GM18508 (cell line): ENCODE results near the gene ZNF592.

Source experiments
- ATAC-seq: cut with Tn5 transposase; IDR thresholded peaks from one replicate; pipeline ENCODE4 v1.9.1; 2021; ENCODE audit warnings: moderate number of reproducible peaks; ENCODE audit not compliant: insufficient read depth, unreplicated experiment

Gene ZNF592

DNA sequence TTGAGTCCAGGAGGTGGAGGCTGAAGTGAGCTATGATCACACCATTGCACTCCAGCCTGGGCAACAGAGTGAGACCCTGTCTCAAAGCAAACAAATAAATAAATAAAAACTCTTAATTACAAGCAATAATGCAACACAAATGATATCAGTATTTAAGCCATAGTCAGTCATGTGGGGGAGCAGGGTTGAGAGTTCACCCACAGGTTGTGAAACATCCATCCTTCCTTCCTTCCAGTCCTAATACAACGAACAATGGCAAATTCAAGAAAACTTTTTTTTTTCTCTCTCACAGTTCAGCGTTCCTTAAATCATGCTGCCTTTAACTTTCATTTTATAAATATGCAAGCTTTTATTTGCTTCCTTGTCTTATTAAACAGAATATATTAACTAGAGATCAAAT lies 24.1 kb downstream of the ZNF592 start:
- ATAC-seq = no peak

DNA sequence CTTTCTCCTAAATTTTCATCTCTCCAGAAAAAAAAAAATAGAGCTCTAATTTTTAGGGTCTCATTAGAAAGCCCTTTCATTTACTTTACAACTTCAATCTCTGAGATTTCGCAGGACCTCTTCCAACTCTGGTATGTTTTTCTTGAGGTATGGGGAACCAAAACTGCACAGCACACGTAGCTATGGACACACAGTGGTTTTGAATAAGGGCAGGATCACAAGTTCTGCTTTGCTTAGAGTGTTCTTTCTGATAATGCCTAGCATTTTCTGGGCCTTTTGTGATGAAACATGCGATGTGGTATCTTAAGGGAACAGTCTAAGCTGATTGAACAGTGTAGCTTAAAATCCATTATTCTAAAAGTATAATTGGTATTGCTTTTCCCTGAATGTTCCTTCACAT lies 25.3 kb downstream of the ZNF592 start:
- ATAC-seq = no peak

DNA sequence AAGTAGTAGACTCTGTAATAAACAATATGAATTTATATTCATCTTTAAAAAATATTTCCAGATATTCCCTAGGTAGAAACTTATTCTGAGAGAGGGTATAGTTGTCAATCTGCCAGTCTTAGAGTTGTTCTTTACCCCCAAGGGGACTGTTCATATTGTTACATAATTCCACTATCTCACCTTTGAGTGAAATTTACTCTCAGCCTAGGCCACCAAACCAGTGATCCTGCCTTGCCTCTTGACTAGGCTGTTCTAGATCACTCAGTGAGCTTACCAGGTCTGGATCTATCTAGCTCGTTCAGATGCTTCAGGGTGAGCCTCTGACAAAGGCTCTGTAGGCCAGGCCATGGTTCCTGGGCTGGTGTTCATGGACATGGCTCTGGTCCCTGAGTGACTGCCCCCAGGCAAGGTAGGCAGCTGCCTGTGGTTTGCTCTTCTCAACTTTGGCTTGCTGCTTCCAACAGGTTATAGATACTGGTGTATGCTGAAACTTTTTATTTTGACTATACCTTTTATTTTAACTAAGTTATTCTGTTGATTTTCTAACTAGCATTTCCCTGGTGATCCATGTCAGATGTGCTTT lies 27.6 kb downstream of the ZNF592 start:
- no peak for ATAC-seq

DNA sequence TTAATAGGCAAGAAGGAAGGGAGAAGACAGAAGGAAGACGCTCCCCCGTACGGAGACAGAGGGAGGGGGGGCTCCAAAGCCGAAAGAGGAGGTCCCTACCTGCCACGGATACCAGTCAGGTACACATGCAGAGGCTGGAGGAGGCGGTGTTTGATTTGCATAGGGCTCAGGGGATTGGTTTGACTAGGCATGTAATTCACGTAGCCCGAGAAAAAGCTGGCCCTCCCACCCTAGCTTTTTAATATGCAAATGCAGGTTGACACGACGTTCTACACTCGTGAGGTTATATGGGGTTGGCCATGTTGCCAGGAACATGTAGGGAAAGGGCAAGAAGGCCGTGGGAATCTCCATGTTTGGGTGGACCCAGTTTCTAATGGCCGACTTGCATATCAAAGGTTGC lies 29.8 kb downstream of the ZNF592 start:
- ATAC-seq = no peak

DNA sequence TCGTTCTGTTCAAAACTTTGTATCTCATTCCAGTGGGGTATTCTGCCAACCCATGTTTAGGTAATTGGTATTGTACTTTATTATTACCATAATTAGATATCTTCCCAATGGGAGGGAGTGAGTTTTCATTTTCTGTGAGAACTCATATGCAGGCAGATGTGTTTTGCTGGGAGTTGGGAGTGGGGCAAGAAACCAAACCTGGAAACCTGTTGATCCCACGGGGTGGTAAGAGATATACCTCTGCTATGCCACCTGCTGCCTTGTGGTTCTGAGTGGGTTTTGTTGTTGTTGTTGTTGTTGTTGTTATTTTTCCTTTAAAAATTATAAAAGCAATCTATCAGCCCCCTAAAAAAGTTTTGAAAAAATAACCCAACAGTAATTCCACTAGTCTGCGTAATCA lies 32.1 kb downstream of the ZNF592 start:
- ATAC-seq = no peak

DNA sequence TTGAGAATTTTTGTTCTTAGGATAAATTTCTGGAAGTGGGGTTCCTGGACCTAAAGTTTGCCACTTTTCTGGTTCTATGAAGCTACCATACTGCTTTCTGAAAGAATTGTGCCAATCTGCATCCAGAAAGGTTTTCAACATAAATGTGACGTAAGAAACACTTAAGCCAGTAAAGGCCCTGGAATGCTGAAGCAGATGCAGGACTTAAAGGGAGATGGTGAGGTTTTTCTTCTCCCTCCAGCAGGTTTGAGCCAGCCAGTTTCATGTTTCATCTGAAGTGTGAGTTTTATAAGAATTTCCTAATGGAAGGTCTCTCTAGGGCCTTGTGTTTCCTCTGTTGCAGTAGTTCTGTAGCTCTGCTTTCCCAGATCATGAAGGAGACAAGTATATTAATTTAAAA lies 33.1 kb downstream of the ZNF592 start:
- ATAC-seq = no peak

DNA sequence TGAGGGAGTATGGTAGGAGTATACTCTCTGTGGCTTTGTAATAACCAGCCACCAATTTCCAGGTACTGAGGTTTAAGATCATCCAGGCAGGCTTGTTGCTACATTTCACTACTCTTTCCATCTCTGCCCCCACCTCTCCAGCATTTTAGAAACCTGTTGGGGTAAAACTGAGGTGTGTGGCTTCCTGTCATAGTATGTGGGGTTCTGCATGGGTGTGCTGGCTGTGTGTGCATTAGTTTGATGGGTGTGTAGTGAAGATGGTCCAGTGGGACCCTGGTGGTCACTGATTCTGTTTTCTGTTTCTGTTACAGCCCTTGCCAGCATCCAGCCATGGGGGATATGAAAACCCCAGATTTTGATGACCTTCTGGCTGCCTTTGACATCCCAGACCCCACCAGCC lies 34.0 kb downstream of the ZNF592 start:
- ATAC-seq = no peak

DNA sequence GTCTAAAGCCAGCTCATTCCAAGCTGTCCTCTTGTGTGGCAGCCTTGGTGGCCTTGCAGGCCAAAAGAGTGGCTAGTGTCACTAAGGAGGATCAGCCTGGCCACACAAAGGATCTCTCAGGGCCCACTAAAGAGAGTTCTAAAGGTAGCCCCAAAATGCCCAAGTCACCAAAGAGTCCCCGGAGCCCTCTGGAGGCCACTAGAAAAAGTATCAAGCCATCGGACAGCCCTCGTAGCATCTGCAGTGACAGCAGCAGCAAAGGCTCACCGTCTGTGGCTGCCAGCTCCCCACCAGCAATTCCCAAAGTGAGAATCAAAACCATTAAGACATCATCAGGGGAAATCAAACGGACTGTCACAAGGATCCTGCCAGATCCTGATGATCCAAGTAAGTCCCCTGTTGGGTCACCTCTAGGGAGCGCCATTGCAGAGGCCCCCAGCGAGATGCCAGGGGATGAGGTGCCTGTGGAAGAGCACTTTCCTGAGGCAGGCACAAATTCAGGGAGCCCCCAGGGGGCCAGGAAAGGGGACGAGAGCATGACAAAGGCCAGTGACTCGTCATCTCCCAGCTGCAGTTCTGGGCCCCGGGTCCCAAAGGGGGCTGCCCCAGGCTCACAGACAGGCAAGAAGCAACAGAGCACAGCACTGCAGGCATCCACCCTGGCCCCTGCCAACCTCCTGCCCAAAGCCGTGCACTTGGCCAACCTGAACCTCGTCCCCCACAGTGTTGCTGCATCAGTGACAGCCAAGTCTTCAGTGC lies 35.3 kb downstream of the ZNF592 start:
- ATAC-seq = no peak

DNA sequence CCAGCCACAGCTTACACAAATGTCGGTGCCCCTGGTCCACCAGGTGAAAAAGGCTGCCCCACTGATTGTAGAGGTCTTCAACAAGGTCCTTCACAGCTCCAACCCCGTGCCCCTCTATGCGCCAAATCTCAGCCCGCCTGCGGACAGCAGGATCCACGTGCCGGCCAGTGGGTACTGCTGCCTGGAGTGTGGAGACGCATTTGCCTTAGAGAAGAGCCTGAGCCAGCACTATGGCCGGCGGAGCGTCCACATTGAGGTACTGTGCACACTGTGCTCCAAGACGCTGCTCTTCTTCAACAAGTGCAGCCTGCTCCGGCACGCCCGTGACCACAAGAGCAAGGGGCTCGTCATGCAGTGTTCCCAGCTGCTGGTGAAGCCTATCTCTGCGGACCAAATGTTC lies 35.9 kb downstream of the ZNF592 start:
- no peak for ATAC-seq

DNA sequence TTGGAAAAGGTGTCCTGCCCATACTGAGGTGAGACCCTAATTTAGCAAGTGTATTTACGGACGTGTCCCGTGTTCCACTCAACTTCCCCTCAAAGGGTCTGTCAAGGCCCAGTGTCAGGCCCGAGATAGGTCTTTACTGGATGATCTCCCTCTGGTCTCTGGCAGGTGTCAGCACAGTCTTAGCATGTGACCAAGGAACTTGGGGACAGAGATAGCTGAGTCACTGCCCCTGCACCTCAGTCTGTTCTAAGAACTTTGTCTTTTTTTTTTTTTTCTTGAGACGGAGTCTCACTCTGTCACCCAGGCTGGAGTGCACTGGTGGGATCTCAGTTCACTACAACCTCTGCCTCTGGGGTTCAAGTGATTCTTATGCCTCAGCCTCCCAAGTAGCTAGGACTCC lies 36.7 kb downstream of the ZNF592 start:
- ATAC-seq = no peak

DNA sequence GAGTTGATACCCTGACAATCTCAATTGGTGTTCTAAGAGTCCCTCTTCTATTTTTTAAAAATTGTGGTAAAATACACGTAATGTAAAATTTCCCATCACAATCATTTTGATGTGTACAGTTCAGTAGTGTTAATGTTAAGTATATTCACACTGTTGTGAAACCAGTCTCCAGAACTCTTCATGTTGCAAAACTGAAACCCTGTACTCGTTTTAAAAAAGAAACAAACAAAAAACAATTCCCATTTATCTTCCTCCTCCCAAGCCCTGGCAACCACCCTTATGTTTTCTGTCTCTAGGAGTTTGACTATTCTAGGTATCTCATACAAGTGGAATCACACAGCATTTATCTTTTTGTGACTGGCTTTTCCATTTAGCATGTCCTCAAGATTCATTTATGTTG lies 40.1 kb downstream of the ZNF592 start:
- ATAC-seq = no peak

DNA sequence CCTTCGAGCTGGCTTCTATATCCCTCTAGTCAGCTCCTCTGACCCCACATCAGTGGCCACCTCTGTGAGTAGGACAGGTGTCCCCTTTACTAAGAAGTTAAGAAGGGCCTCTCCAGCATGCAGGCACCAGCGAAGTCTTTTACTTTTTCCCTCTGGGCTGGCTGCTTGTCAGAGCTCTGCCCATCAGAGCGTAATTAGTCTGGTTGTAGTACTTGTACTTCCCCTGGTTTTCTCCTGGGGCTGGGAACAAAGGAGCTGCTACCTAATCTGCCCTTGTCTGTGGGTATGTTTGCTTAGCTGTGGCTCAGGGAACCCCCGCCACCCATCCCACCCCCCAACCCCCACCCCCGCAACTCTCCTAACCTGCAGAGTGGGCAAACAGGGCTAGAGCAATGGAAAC lies 41.4 kb downstream of the ZNF592 start:
- ATAC-seq = no peak

DNA sequence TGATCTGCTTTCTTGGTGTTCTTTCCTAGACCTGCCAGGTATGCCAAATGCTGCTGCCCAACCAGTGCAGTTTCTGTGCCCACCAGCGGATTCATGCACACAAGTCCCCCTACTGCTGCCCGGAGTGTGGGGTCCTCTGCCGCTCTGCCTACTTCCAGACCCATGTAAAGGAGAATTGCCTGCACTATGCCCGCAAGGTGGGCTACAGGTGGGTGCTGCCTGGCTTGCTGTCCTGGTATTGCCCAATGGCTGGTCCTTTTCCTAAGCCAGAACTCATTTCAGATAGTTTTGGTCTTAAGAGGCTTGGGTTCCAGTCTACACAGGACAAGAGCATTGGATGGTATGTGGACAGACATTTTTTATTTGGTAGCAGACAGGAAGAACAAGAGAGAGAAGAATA lies 42.3 kb downstream of the ZNF592 start:
- ATAC-seq = no peak

DNA sequence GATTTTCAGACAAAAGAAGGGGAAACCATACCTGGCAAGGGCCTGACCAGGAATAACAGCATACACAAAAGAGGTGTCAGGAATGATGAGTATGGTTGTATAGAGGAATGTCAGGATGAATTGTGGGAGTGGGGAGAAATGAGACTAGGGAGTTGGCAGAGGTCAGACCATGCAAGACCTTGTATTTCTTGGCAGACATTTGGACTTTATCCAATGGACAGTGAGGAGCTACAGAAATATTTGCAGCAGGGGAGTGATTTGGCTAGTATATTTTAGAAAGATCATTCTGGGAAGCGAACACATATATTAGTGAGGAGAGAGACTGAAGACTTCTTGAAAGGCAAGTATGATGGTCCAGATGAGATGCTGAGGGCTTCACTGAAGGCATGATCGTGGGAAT lies 43.4 kb downstream of the ZNF592 start:
- no peak for ATAC-seq

DNA sequence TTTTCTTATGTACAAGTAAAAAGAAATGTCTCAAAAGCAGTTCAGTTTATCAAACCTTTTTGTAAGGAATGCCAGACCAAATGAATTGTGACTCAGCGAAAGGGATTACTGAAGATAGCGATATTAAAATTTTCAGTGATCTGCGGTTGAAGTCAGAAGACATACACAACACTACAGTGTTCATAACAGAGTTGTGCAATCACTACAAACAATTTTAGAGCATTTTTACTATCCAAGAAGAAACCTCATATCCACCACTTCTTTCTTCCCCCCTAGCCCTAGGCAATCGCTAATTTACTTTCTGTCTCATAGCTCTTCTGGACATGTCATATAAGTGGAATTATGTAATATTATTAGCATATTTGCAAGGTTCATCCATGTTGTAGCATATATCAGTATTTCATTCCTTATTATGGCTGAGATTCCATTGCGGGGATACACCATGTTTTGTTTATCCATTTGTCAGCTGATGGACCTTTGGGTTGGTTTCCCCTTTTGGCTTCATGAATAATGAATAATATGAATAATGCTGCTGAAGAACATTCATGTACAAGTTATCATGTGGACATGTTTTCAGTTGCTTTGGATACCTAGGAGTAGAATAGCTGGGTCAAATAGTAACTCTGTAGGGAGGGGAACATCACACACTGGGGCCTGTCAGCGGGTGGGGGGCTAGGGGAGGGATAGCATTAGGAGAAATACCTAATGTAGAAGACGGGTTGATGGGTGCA lies 45.2 kb downstream of the ZNF592 start:
- ATAC-seq = no peak

DNA sequence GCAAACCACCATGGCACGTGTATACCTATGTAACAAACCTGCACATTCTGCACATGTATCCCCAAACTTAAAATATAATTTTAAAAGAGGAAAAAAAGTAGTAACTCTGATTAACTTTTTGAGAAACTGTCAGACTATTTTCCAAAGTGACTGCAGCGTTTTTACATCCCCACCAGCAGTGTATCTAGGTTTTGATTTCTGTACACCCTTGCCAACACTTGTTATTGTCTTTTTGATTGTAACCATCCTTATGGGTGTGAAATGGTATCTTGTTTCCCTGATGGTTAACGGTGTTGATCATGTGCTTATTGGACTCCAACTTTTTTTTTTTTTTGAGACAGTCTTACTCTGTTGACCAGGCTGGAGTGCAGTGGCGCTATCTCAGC lies 45.8 kb downstream of the ZNF592 start:
- ATAC-seq = no peak

DNA sequence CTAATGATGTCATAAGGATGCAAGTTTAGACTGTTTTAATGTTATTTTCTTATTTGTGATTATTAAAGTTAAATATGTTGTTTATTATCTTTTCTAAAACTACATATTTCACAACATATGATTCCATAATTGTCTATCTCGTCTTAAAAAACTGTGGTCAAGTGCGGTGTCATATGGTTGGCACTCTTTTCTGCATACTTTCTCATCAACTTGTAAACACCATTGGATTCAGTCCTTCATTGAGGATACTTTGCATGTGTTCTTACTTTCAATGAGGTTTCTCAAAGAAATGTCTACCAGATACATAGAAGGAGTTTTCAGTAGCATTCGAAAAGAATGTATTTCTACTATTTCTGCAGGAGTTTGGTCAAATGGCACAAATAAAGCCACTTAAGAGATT lies 46.8 kb downstream of the ZNF592 start:
- ATAC-seq = no peak

DNA sequence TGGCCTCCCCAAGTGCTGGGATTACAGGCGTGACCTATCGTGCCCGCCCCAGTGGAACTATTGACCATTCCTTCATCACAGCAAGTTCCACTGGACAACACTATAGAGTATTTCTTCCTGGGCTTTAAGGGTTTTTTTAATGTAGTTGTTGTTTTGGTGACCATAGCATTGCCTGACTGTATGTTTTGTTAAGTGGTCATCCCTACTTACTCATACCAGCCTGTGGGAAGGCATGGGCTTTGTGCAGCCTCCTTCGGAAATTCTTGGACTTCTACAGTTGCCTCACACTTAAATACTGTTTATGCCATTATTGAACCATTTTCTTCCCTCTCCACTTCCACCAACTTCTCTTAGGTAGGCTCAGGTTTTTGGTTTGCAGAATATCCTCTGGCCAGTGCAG lies 48.8 kb downstream of the ZNF592 start:
- ATAC-seq = no peak

DNA sequence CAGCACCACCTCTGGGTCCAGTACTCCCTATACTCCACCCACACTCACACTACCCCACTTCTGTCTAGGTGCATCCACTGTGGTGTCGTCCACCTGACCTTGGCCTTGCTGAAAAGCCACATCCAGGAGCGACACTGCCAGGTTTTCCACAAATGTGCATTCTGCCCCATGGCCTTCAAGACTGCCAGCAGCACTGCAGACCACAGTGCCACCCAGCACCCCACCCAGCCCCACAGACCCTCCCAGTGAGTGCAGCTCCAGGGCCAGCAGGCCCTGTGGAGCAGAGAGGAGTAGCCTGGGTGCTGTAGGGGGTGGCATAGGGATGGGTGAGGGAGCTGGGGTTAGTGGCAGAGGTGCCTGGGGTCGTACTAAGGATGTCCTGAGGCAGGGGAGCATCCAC lies 49.4 kb downstream of the ZNF592 start:
- ATAC-seq = no peak

DNA sequence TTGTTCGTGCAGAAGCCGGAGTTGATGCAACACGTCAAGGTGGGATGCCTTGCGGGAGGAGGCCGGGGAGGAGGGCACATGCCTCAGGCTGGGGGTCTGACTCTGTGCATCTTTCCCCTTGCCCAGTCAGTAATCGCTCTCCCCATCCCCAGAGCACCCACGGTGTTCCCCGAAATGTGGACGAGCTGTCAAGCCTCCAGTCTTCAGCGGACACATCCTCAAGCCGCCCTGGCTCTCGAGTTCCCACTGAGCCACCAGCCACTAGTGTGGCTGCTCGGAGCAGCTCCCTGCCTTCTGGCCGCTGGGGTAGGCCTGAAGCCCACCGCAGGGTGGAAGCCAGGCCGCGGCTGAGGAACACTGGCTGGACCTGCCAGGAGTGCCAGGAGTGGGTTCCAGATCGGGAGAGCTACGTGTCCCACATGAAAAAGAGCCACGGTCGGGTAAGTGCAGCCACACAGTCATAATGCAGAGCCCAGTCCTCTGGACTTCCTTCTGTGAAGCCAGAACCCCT lies 50.1 kb downstream of the ZNF592 start:
- no peak for ATAC-seq

DNA sequence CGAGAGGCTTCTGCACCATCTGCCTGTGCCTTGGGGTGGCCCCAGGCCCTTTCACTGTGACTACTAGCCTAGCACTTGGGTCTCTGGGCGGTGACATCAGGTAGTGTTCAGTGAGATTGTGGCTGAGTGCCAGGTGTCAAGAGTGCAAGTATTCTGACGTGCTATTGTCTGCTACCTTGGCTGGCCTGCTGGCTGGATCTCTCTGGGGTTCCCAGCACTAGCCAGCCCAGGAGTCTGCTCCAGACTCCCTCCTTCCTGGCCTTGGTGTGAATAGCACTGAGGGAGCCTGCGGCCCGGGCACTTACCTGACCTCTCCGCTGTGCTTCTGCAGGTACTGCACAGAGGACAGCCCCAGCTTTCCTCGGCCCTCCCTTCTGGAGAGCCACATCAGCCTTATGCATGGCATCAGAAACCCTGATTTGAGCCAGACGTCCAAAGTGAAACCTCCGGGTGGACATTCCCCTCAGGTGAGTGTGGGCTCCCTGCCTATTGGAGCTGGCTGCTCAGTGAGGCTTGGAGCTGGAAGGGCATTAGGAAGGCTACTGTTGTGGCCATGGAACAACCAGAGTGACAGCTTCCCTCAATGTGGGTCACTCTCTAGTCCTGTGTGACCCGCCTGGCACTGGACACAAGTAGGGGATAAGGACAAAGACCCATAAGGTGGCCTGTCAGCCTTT lies 51.3 kb downstream of the ZNF592 start:
- ATAC-seq = no peak
